ENCODE data around the gene GPR107. TPM values are rescaled to one million over a fixed set of nuclear protein-coding genes. Genes with fewer than 3 reads are reported as not detected.

Gene GPR107
- 32.3 and 34.9 TPM in 2 replicates for total RNA-seq

DNA sequence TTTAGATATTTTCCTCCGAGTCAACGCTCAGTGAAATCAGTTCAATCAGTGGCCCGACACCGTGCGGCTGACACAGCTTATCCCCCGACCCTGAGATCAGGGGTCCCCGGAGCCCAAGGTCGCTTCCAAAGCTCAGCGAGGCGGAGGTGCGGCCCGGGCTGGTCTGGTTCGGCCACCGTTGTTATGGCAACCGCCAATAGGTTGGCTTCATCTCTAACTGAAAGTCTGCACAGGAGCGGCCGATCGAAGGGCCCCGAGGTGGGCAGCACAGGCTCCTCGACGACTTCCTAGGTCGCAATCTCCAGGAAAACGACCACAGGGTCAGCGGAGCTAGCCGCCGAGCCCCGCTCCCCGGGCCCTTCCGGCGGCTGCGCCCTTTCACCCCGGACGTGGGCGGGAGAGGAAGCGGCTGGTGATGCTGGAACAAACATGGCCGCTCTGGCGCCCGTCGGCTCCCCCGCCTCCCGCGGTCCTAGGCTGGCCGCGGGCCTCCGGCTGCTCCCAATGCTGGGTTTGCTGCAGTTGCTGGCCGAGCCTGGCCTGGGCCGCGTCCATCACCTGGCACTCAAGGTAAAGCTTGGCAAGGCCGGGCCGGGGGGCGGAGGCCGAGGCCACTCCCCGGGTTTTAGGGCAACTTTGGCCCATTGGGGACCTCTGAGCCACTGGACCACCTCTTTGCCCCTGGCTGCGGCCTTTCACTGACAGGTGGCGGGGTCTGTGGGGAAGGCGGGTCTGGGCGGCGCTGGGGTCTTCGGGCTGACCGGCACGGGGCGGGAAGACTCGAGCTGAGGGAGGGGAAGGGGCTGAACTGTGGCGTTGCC, at the start of gene GPR107:
GPR107 (plus strand) TSS at position 403 of the 821 bp plus-strand sequence; CDS start at position 430, 27 bp downstream.

DNA sequence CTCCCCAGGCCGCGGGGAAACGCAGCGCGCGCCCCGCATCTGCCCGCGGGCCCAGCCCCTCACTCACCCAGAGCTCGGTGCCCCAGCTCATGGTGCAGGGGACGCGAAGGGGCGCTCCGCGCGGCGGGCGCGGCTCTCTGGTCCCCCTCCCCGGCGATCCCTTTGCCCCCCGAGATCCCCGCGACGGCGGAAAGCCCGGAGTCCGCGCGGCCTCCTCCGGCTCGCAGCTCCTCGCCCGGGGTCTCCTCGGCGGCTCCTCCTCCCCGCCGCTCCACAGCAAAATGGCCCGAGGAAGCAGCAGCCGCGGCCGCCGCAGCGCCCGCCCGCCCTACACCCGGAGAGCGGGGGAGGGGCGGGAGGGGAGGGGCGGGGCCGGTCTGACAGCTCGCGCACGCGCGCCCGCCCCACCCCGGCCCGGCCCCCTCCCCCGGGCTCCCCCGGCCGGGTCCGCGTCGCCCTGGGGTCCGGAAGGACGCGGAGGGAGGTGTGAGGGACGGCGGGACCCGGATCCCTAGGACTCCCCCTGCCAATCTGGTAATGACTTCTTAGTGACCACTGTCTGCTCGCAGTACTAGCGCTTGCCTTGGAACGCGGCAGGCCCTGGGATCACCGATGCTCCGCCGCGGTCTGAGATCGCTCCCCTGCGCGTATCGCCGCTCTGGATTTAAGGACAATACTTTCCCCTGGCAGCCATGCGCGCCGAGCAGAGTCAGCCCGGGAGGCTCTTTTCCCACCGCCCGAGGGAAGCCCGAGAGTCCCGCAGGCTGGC, 10.6 kb upstream of the GPR107 start, which contains the start of gene FNBP1:
FNBP1 (minus strand) TSS at position 305 of the 769 bp plus-strand sequence; CDS start at position 91, 214 bp downstream.

DNA sequence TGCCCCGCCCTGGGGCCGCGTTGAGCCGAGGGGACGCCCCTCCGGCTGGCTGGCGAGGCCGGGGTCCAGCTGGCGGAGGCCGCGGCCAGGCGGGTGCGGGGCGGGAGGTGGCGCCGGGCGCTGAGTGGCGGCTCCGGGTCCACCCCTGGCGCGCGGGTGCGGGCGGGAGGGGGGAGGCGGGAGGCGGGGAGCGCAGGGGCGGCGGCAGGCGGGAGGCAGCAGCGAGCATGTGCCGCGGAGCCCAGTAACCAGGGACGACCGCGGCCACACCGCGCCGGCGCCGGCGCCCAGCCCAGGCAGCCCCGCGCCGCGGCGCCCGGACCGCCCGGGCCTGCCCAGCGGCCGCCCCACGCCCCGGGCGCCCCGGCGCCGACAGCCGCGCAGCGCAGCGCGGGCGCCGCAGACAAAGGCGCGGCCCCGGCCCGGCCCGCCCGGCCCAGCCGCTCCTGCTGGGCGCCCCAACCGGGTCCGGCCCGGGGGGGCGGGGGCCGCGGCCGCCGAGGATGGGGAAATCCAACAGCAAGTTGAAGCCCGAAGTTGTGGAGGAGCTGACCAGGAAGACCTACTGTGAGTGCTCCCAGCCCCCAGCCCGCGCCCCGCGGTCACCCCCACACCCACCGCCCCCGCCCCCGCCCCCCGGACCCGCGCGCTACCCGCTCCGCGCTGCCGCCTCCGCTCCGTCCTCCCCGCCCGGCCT, 118.6 kb downstream of the GPR107 start, which contains the start of gene NCS1:
NCS1 (plus strand) TSS at position 244 of the 697 bp plus-strand sequence; CDS start at position 504, 260 bp downstream.

Small RNA genes within 50 kb of the gene (small RNA-seq; reads per million reads assigned to genes)
- not detected for gene RF00019

Other genes with a start within 250 kb of the GPR107 start
- gene TOR1A, start 229.8 kb upstream of the GPR107 start, total RNA-seq, result 43.7 and 54.5 TPM in 2 replicates
- 19.1 and 22.8 TPM in 2 replicates for gene C9orf78, start 218.6 kb upstream of the GPR107 start, total RNA-seq
- gene USP20, start 218.4 kb upstream of the GPR107 start, total RNA-seq, result 13.2 and 13.8 TPM in 2 replicates
- gene FNBP1, start 10.7 kb upstream of the GPR107 start, total RNA-seq, result 49.8 and 52.9 TPM in 2 replicates
- gene NCS1, start 118.5 kb downstream of the GPR107 start, total RNA-seq, result 53.5 and 54.4 TPM in 2 replicates
- gene HMCN2, start 211.9 kb downstream of the GPR107 start, total RNA-seq, result 0.16 and 0.61 TPM in 2 replicates